ENCODE results near the gene CARMIL3. TPM values are rescaled to one million over a fixed set of nuclear protein-coding genes. Genes with fewer than 3 reads are reported as not detected.

The CARMIL3 gene
- total RNA-seq, 1 donor from 2014 or later, result 1.2 TPM

- DNase-seq (ENCODE audit: extremely low spot score in 2 of 2), result no peak
- intact Hi-C loops (cut with DNase I), result no loop called here
- Histone ChIP-seq H3K36me3 (no peaks in the 10 kb centered on the region), H3K9me3 (no peaks in the 10 kb centered on the region), H3K27me3 (no peaks in the 10 kb centered on the region), H3K4me3 (peak overlapping the region; percentile 49 to 69), H3K27ac (peak overlapping the region; percentile 47), H3K4me1 (peaks cover 11% of the 10 kb centered on the region)
- TF ChIP-seq POLR2A (IDR thresholded peaks at IDR 0.05) (no peak), CTCF (IDR thresholded peaks at IDR 0.05) (no peak), POLR2AphosphoS5 (IDR thresholded peaks at IDR 0.05; ENCODE audit: insufficient read depth in 1 of 2, low read depth in 1 of 2) (no peak)
Measured at GRCh38 chr14:24080888-24081738, 29.3 kb downstream of the CARMIL3 start.

DNA sequence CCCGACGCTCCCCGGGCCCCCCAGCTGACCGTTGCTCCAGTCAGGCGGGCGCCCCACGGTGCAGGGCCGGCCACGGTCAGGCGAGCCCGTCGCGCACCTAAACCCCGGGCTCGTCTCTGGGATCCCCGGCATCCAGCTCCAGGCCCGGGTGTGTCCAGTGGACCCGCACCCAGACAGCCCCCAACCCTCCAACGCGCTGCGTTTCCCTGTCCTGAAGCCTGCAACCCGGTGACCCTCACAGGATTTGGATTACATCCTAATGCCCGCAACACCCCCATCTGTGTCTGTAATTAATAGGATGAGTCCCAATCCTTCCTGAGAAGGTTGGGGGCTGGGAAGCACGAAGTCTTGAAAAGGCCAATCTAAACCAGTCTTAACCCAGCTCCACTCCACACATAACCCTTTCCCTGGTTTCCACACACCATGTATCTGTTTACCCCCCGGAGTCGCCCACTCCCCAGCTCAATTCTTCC, 30.0 kb downstream of the CARMIL3 start:
- no peaks in the 10 kb centered on the region for H3K27me3 ChIP-seq
- no peaks in the 10 kb centered on the region for H3K9me3 ChIP-seq
- H3K27ac ChIP-seq, result peak overlapping the region; percentile 47
- TF ChIP-seq CTCF (IDR thresholded peaks at IDR 0.05), result no peak
- no peak for TF ChIP-seq POLR2AphosphoS5 (IDR thresholded peaks at IDR 0.05; ENCODE audit: insufficient read depth in 1 of 2, low read depth in 1 of 2)
- no peak for TF ChIP-seq POLR2A (IDR thresholded peaks at IDR 0.05)
- no peak for DNase-seq (ENCODE audit: extremely low spot score in 2 of 2)
- H3K4me1 ChIP-seq, result peaks cover 11% of the 10 kb centered on the region
- peak overlapping the region; percentile 49 to 69 for H3K4me3 ChIP-seq
- no peaks in the 10 kb centered on the region for H3K36me3 ChIP-seq
- intact Hi-C loops (cut with DNase I), result no loop called here

DNA sequence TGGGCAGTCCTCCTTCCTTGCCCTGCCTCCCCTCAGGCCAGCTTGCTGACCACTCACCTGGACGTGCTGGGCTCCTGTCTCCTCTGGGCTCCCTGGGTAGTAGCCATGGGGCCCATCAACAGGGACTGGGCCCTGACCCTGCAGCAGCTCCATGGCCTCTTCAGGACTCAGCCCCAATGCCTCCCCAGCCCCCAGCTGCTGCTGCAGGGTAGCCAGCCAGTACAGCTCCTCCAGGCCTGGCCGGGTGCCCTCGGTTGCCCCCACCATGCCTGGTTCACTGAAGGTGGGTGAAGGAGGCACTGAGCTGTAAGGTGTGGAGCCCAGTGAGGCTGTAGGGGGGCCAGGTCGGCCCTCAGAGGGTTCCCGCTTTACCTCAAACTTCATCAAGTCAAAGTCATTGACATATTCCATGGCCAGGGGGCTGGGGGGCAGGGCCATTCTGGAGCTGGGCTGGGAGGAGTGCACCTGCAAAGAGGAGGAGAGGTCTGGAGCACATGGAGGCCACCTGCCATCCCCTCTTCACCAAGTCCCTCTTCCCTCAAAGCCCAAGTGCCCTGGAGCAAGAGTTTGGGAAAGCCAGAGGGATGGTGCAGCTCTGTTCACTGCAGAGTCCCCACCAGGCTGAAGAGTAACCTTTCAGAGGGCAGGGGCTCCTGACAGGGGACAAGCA, 30.7 kb downstream of the CARMIL3 start:
- Histone ChIP-seq H3K27ac (no peak overlapping the region), H3K27me3 (no peaks in the 10 kb centered on the region), H3K9me3 (no peaks in the 10 kb centered on the region), H3K36me3 (no peaks in the 10 kb centered on the region), H3K4me1 (peaks cover 11% of the 10 kb centered on the region), H3K4me3 (no peak overlapping the region)
- intact Hi-C loops (cut with DNase I), result no loop called here
- DNase-seq (ENCODE audit: extremely low spot score in 2 of 2), result no peak
- TF ChIP-seq POLR2AphosphoS5 (IDR thresholded peaks at IDR 0.05; ENCODE audit: insufficient read depth in 1 of 2, low read depth in 1 of 2), result no peak
- TF ChIP-seq CTCF (IDR thresholded peaks at IDR 0.05), result no peak
- no peak for TF ChIP-seq POLR2A (IDR thresholded peaks at IDR 0.05)

DNA sequence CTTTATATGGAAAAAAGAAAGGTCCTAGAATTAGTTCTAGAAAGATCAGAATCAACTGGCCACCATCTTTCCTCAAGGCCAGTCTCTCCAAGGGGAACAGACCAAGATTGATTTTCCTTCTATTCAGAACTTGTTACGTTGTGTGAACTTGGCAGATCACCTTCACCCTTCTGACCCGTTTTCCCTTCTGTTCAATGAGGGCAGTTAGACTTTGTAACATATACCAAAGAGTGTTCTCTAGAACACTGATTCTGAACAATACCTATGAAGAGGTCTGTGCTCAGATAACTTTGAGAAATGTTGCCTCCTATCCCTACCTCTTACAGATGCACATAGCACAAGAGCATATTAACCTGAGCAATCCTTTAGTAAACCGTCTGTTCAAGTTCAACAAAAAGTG, 31.7 kb downstream of the CARMIL3 start:
- Histone ChIP-seq H3K4me3 (no peak overlapping the region), H3K27ac (no peak overlapping the region), H3K36me3 (no peaks in the 10 kb centered on the region), H3K4me1 (peaks cover 11% of the 10 kb centered on the region), H3K27me3 (no peaks in the 10 kb centered on the region), H3K9me3 (no peaks in the 10 kb centered on the region)
- no peak for DNase-seq (ENCODE audit: extremely low spot score in 2 of 2)
- TF ChIP-seq CTCF (IDR thresholded peaks at IDR 0.05) (no peak), POLR2A (IDR thresholded peaks at IDR 0.05) (no peak), POLR2AphosphoS5 (IDR thresholded peaks at IDR 0.05; ENCODE audit: insufficient read depth in 1 of 2, low read depth in 1 of 2) (no peak)
- intact Hi-C loops (cut with DNase I), result no loop called here

All from vagina (tissue), 2 donors.